ENCODE measurements around the gene KRT14. TPM values are rescaled to one million over a fixed set of nuclear protein-coding genes. Genes with fewer than 3 reads are reported as not detected.

The KRT14 gene
- total and polyA plus RNA-seq, 2 donors (not counting 3 experiments of a cell fraction or from before 2014, with no cell fraction given), result 0.12 to 0.66 TPM

DNA sequence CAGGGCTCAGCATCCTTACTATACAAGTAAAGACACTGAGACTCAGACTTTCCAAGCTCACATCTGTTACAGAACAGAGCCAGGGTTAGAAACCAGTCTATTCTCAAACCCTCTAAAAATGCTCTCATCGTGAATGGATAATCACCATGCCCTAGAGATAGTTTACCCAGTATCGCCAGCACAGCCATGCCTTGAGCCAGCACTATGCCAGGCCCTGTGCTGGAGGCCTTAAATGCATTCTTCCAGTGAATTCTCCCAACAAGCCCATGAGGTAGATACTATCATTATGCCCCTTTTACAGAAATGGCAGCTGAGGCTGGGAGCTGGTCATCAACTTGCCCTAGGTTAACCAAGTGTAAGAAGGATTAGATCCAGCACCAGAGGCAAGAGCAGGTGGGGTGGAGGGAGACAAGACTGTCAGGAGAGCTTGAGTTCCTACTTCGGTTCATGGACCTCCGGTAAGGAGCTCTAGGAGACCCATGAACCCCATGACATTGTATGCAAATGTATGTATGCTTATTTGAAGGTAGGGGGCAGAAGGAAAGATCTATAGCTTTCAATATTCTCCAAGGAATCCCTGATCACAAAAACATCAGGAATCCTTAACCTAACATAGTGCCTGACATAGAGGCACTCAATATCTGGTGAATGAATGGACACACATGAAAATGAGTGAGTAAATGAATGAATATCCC is 5.2 kb downstream of the KRT14 start:
- dilution Hi-C loops (cut with MboI; ENCODE audit: extremely low pct_ligation_motif_present, low sequenced_read_pairs), result no loop called here
- Histone ChIP-seq H3K79me2 (ENCODE audit: control insufficient read depth, insufficient read depth, low read length) (no peaks in the 10 kb centered on the region), H3K4me1 (ENCODE audit: control insufficient read depth, extremely low read depth, insufficient read depth, low read length) (no peaks in the 10 kb centered on the region), H3K9ac (replicated peaks; ENCODE audit: extremely low read depth, insufficient read depth, low read length) (no peak overlapping the region), H3K4me2 (ENCODE audit: insufficient read depth, low read length) (no peak overlapping the region), H3K4me3 (replicated peaks in 1 of 3; ENCODE audit: insufficient read depth in 1 of 3, low read depth in 1 of 3, low read length in 3 of 3) (no peak overlapping the region), H3K27me3 (ENCODE audit: control insufficient read depth in 2 of 2, insufficient read depth in 2 of 2, low read length in 2 of 2) (peaks cover 0 to 3% of the 10 kb centered on the region in 2 experiments), H3K36me3 (ENCODE audit: control insufficient read depth in 2 of 2, extremely low read depth in 1 of 2, insufficient read depth in 2 of 2, low read length in 2 of 2) (no peaks in the 10 kb centered on the region), H3K27ac (ENCODE audit: insufficient read depth, low read depth, low read length) (no peak overlapping the region), H3K9me3 (replicated peaks; ENCODE audit: control insufficient read depth, insufficient read depth, low read length) (no peaks in the 10 kb centered on the region), H4K20me1 (replicated peaks; ENCODE audit: control insufficient read depth, extremely low read depth, insufficient read depth, low read length) (no peaks in the 10 kb centered on the region), H2AFZ (ENCODE audit: low read depth, low read length) (no peak overlapping the region), H3K9me1 (replicated peaks; ENCODE audit: control insufficient read depth, extremely low read depth, insufficient read depth, low read length) (no peaks in the 10 kb centered on the region)
- TF ChIP-seq EZH2 (IDR thresholded peaks at IDR 0.05; ENCODE audit: borderline replicate concordance, low read depth, low read length, severe bottlenecking) (no peak), GATA2 (IDR thresholded peaks at IDR 0.05; ENCODE audit: insufficient read depth, insufficient read length, low read depth, low read length) (no peak), JUN (IDR thresholded peaks at IDR 0.05; ENCODE audit: borderline replicate concordance, insufficient read depth, insufficient read length, low read depth) (no peak), MYC (IDR thresholded peaks at IDR 0.05; ENCODE audit: low read depth, low read length) (no peak), POLR2A (IDR thresholded peaks at IDR 0.05; ENCODE audit: low read depth, low read length) (no peak), FOS (IDR thresholded peaks at IDR 0.05; ENCODE audit: borderline replicate concordance, insufficient read depth, low read length) (no peak), CTCF (IDR thresholded peaks at IDR 0.05; ENCODE audit: extremely low read depth in 1 of 2, insufficient read depth in 1 of 2, low read depth in 1 of 2, low read length in 2 of 2) (no peak), POLR2AphosphoS5 (IDR thresholded peaks at IDR 0.05; ENCODE audit: insufficient read depth, low read depth, low read length) (no peak)
- TF ChIP-seq, protein P1, sequence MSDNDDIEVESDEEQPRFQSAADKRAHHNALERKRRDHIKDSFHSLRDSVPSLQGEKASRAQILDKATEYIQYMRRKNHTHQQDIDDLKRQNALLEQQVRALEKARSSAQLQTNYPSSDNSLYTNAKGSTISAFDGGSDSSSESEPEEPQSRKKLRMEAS (IDR thresholded peaks at IDR 0.05; ENCODE audit: insufficient read depth, insufficient read length), result no peak
- no TSS peak for BruUV-seq (replicated peaks)
- DNase-seq (ENCODE audit: low read depth, low spot score) (no peak), FAIRE-seq (no peak)
- CTCF ChIA-PET, result interaction anchor here (0.9 to 3.3 kb wide), 4 partner anchors 32 to 81 kb away, joined by 4 to 16 read pairs (median 5); no protein-coding TSS in a partner anchor
- intact Hi-C loops (cut with micrococcal nuclease), result no loop called here
- POLR2A ChIA-PET, result no interaction called here

All from endothelial cell of umbilical vein (primary cell).